HG02840 (cell line): ENCODE results near the gene ZNF679.
"Not testable (repeated sequence)": the region's sequence is repeated elsewhere in the genome, so short reads cannot be mapped to it uniquely, and the experiment has no call there.

Source experiments
- ATAC-seq: cut with Tn5 transposase; IDR thresholded peaks from one replicate; pipeline ENCODE4 v1.9.1; 2021; ENCODE audit warnings: mild to moderate bottlenecking, moderate library complexity, moderate number of reproducible peaks; ENCODE audit not compliant: unreplicated experiment, low FRiP score

The ZNF679 gene

DNA sequence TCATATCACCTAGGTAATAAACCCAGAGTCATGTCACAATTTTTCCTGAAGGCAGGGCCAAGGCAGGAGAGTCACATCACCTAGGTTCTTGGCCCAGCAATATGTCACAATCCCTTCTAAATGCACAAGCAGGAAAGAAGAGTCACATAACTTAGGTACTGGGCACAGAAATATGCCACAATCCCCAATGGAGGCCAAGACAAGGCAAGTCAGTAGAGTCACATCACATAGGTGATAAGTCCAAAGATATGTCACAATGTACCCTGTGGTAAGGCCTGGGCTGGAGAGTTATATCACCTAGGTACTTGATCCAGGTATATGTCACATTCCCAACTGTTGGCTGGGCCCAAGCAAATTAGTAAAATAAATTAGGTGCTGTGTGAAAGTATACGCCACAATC is at the start of gene ZNF679:
Gene ZNF679, plus strand, starts transcription at position 301 of the 400 bp plus-strand sequence. CDS start 20,644 bp downstream, outside the sequence.
- not testable (repeated sequence) for ATAC-seq

DNA sequence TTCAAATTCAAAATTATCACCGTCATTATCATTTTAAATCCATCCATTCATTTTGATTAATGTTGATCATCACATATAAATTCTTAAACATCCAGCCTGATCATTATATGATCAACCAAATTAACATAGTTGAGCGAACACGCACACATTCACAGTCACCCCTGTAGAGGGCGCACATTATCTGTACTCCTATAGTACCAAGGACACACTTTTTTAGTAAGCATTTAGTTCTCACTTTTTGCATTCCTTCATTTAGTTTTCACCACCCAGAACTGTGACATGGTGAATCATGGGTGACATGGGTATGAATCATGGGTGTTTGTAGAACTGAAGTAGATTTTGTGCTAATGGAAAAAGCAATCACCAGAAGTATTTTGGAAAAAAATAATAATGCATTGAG is 47.3 kb upstream of the ZNF679 start:
- no peak for ATAC-seq

DNA sequence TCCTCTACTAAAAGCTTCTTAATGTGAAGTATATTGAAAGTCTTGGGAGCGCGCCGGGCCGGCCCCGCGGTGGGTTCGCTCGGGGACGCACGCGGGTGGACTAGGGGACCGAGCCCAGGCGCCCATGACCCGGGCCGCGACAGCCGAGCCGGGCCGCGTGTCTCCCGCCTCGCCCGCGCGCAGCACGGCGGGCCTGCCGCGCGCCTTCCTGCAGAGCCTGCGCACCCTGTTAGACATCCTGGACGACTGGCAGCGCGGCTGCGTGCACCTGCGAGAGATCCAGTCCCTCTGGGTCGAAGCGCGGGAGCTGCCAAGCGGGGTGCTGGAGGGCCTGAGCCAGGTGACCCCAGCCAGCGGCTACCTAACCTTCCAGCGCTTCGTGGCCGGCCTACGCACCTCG is 46.7 kb upstream of the ZNF679 start:
- no peak for ATAC-seq

DNA sequence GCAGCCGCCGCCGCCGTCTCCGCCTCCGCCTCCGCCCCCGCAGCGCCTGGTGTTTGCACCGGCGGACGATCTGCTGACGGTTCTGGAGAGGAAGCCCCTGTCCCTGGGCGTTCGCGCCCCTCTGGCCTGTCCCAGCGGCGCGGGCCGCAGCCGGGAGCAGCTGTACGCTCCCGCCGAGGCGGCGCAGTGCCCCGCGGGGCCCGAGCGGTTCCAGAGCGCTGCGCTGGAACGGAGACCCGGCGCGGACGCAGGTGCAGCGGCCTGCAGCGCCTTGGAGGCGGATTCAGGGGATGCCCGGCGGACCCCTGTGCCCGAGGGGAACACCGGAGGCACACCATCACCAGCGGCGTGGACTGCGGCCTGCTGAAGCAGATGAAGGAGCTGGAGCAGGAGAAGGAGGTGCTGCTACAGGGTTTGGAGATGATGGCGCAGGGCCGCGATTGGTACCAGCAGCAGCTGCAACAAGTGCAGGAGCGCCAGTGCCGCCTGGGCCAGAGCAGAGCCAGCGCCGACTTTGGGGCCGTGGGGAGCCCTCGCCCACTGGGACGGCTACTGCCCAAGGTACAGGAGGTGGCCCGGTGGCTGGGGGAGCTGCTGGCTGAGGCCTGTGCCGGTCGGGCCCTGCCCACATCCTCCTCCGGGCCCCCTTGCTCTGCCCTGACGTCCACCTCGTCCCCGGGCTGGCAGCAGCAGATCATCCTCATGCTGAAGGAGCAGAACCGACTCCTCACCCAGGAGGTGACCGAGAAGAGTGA is 46.1 kb upstream of the ZNF679 start:
- no peak for ATAC-seq

DNA sequence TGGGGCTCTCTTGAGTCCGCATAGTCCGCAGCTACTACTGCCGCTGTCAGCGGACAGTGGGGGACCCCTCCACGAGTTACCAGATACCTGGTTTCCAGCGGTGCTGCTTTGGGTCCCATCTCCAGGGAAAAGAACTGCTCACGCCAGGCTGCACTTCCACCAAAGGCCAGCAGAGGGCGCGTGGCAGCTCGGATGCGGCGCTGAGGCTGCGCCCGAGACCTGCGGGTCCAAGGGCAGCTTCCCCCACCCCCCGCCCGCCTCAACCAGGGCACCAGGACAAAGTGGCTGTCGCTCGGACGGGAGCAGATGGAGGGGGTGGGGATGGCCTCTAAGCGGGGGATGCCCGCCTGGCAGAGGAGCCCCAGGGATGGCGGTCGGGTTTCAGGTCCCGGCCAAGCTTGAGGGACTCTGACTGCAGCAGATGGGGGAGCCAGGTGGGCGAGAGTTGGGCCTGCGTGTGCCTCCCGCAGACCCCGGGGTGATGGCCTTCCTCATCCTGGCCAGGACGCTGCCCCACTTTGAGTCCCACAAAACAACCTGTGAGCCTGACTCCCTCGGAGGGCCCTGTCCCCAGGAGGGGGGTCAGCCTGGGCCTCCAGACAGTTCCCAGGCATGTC is 45.0 kb upstream of the ZNF679 start:
- no peak for ATAC-seq

DNA sequence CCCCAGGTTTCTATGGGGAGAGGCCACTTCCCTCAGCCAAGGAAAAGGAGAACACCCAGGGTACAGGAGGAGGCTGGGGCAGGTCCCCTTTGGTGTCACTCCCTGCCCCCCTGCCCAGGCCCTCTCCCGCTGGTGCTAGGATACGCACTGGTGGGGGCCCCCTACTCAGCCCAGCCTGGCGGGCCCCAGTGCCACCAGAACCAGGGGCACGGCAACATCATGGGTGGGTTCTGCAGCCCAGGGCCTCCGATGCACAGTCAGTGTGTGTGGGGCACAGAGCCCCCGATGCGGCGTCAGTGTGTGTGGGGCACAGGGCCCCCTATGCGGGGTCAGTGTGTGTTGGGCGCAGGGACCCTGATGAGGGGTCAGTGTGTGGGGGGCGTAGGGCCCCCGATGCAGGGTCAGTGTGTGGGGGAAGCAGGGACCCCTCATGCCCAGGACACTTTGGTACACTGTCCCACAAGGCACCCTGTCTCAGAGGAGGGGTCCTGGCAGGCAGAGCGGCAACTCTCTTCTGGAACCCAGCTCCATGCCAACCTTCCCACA is 44.4 kb upstream of the ZNF679 start:
- no peak for ATAC-seq

DNA sequence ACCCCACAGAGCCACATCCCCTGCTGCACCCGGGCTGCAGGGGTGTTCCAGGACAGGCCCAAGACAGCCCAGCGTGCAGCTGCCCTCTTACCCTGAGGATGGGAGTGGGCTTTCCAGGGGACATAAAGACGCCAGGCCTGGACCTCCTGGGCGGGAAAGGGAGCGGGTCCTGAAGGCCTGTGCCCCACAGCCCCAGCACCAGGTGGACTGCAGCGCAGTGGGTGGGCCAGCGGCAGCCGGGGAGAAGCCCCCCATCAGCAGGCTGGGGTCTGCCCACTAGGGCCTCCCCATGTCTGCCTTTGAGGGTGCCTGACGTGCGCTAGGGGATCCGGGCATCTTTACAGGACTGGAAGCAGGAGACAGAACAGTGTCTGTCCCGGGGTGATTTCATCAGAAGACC is 43.9 kb upstream of the ZNF679 start:
- no peak for ATAC-seq

DNA sequence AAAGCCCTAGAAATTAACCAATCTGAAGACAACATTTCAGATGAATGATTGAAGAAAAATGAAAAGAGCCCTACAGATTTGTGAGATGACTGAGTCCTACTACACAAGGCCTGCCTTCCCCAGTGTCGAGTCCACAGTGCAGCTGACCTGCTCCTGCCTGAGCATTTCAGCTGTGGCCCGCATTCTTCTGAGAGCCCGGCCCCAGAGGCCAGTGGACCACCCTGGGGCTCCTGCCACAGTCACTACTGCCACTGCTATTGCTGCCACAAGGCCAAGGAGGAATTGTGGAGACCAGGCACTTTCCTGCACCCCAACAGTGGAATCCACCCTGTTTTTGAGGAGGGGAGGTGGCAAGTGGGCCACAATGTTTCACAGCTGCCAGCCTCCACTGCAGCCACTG is 40.9 kb upstream of the ZNF679 start:
- no peak for ATAC-seq

DNA sequence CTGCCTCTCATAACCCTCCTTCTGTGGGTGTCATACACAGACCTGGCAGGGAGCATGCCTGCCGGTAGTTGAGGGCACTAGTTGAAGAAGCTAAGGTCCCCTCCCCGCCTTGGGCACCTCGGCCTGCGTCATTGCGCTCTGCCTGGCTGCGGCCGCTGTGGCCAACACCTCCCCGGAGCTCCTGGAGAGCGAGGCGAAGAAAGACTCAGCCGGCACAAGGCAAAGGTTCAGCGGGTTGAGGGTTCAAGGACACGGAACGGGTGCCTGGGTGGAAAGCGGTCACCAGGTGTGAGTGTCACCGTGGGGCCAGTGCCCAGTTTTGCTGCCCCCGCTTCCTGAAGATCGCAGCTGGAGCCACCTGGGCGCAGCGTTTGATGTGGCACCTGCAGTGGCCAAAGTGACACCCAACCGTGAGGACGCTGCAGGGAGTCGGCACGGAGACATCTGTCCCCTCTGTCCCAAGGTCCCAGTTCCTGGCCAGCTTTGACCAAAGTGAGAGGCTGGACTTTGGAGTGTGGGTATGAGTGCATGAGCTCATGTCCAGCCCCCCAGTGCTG is 36.0 kb upstream of the ZNF679 start:
- ATAC-seq, result no peak

DNA sequence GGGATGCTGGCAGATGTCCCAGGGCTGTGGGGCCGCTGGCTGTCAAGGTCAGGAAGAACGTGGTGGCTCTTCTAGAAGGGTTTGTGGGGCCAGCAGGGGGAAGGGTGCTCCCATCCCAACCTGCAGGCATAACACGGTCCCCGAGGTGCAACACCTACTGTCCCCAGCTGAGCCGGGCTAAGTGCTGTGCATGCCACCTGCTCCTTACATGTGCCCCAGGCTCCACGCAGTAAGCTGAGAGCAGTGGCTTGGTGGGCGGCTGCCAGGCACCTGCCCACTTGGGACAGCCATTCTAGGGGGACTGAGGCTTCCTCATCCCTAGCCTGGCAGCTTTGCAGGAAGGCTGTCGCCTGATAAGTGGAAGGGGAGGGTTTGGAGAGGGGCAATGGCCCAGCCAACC is 35.5 kb upstream of the ZNF679 start:
- ATAC-seq, result no peak

DNA sequence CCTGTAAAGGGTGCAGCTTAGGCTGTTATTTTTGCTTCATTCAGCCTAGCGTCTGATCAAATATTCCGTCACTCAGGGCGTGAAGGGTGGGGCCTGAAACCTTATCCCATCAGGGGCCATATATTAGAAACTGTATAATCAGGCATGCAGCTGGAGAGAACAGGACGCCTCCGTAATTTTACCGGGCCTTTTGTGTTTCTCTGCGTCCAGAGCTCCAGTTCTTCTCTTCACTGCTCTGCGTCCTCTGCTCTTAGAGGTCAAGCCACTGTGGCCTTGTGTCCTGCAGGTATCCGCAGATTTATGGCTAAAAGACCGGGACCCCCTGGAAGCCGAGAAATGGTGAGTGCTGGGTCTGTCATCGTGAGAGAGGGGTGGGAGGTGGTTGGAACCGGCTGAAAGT is 21.4 kb upstream of the ZNF679 start, which contains the start of gene ZNF735:
Gene ZNF735, plus strand, starts transcription at position 301 of the 400 bp plus-strand sequence. Its CDS starts 0 bp downstream, at position 301.
- no peak for ATAC-seq

DNA sequence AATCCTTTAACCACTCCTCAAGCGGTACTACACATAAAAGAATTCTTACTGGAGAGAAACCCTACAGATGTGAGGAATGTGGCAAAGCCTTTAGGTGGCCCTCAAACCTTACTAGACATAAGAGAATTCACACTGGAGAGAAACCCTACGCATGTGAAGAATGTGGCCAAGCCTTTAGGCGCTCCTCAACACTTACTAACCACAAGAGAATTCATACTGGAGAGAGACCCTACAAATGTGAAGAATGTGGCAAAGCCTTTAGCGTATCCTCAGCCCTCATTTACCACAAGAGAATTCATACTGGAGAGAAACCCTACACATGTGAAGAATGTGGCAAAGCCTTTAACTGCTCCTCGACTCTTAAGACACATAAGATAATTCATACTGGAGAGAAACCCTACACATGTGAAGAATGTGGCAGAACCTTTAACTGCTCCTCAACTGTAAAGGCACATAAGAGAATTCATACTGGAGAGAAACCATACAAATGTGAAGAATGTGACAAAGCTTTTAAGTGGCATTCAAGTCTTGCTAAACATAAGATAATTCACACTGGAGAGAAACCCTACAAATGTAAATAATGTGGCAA is 8.5 kb upstream of the ZNF679 start:
- not testable (repeated sequence) for ATAC-seq

DNA sequence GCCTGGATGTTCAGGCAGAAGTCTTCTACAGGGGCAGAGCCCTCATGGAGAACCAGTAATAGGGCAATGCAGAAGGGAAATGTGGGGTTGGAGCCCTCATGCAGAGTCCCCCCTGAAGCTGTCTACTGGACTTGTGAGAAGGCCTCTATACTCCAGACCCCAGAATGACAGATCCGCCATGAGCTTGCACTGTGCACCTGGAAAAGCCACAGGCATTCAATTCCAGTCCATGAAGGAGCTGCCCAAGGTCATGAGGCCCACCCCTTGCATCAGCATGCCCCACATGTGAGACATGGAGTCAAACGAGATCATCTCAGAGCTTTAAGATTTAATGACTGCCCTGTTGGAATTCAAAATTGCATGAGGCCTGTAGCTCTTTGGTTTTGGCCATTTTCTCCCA is 4.9 kb upstream of the ZNF679 start:
- no peak for ATAC-seq

DNA sequence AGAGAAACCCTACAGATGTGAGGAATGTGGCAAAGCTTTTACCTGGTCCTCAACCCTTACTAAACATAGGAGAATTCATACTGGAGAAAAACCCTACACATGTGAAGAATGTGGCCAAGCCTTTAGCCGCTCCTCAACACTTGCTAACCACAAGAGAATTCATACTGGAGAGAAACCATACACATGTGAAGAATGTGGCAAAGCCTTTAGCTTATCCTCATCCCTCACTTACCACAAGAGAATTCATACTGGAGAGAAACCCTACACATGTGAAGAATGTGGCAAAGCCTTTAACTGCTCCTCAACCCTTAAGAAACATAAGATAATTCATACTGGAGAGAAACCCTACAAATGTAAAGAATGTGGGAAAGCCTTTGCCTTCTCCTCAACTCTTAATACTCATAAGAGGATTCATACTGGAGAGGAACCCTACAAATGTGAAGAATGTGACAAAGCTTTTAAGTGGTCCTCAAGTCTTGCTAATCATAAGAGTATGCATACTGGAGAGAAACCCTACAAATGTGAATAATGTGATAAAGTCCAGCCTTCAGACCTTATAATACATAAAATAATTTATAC is 38.2 kb downstream of the ZNF679 start:
- ATAC-seq, result no peak

DNA sequence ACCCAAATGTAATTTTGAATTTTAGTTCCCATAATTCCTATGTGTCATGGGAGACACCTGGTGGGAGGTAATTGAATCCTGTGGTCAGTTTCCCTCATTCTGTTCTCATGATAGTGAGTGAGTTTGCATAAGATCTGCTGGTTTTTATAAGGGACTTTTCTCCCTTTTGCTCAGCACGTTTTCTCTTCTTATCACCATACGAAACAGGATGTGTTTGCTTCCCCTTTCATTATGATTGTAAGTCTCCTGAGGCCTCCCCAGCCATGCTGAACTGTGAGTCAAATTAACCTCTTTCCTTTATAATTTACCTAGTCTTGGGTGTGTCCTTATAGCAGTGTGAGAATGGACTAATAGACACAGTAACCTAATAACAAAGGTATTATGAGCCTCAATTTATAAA is 49.4 kb downstream of the ZNF679 start:
- no peak for ATAC-seq

DNA sequence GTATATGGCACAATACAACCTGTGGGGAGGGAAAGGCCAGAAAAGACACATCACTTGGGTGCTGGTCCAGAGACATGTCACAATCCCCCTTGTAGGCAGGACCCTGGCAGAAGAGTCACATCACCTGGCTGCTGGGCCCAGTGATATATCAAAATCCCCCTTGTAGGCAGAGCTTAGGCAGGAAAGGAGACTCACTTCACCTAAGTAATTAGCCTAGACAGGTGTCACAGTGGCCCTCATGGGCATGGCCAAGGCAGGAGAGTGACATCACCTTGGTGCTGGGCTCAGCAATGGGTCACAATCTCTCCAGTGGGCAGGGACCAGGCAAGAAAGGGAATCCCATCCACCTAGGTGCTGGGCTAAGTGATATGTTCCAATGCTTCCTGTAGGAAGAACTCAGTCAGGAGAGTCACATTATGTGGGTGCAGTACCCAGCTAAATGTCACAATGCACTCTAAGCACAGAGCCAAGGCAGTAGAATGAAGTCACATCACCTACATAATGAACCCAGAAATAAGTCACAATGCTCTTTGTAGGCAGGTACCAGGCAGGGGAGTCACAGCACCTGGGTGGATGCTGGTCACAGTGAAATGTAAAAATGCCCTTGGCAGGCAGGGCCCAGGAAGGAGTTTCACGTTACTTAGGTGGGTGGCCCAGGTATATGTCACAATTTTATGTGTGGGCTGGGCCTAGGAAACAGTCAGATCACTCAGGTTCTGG is 66.6 kb downstream of the ZNF679 start:
- ATAC-seq, result no peak

DNA sequence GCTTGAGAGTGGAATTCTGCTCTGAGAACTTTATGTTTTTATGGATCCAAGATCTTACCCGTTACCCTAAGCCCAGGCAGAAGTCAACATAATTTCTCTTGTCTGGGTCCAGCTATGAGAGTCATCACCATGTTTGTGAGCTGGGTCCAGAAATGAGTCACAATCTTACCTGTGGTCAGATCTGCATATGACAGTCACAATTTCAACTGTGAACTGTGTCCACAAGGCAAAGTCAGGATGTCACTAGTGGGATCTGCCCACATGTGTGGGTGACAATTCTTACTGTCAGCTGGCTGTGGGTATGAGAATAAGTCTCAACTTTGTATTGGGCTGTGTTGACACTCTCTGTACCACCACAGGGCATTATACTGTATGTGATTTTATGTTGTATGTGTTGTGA is 69.1 kb downstream of the ZNF679 start:
- not testable (repeated sequence) for ATAC-seq

DNA sequence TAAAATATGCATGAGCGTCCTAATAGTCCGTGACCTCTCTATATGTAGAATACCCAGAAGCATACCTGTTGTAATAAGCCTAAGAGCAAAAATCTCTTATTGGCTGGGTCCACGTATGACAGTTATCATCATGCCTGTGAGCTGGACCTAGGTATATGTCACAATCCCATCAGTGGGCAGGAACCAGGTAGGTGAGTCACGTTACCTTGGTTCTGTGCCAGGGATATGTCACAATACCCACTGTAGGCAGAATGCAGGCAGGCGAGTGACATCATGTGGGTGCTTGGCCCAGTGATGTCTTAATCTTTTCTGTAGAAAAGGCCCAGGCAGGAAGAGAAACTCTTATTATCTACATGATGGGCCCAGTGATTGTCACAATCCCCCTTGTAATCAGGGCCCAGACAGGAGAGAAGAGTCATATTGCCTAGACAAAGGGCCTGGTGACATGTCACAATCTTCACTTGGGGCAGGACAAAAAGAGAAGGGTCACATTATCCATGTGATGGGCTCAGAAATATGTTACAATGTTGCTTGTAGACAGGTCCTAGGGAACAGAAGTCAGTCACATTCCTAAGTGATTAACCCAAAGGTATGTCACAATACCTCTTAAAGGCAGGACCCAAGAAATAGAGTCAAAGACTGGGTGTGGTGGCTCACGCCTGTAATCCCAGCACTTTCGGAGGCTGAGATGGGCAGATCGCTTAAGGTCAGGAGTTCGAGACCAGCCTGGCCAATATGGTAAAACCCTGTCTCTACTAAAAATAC is 72.5 kb downstream of the ZNF679 start:
- no peak for ATAC-seq

DNA sequence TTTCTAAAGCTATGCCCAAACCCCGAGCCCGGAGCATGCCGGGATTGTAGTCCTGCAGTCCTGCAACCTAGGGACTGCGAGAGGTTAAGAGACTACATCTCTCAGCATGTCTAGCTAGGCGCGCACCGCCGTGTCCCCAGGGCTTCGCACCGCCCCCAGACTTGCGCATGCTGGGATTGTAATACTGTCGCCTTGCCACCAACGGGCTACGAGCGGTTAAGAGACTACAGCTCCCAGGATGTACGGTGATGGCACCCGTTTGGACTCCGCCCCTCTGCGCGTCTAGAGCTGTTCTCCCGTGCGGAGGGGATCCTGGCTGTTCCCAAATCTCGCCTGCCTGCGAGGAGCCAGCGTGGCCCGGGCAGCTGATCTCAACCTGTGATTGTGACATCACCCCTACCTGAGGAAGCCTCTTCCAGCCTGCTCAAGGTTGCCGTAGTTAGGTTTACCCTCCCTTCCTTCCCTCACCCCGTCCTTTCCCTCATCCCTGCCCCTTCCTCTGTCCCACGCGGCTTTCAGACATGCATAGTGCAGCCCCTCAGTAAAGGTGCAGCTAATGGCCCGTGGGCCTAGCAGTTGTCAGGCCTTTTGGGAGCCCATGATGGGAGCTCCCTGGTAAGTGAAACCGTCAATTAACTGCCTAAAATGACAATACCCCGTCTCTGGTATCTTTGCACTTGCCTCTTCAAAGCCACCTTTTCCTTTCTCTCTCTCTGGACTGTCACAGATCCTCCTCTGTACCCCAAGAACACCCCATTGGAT is 79.2 kb downstream of the ZNF679 start:
- peak; percentile 98 for ATAC-seq
